T-cell (primary cell): ENCODE data around the gene BCL2. TPM values are rescaled to one million over a fixed set of nuclear protein-coding genes. Genes with fewer than 3 reads are reported as not detected.
A peak's percentile ranks its signal among the peaks of the same experiment; 100 is the strongest.

Experiments
- ATAC-seq, 4 experiments: fragments of 200-7000 bp in 3 of 4; fragments of 150-1000 bp in 1 of 4; cut with Tn5 transposase; replicated peaks in 1 of 4; 1 replicate in 3 of 4; 2 replicates in 1 of 4; pipeline ENCODE4 v1.10.0; 2021; ENCODE audit warnings: moderate library complexity in 3 of 4, mild to moderate bottlenecking in 2 of 4, moderate number of reproducible peaks in 1 of 4
- CTCF ChIA-PET, 2 donors: fragments of 300-600 bp; sonication (Branson Sonifier 250); formaldehyde crosslinking; loops; one replicate each; lab custom pipeline; 2022; ENCODE audit warnings: antibody characterized with exemption in 2 of 2; lab: Charles Lee
- POLR2A ChIA-PET, 2 donors: fragments of 300-600 bp; sonication (Branson Sonifier 250); formaldehyde crosslinking; loops; one replicate each; lab custom pipeline; 2022; ENCODE audit warnings: antibody characterized with exemption in 2 of 2; lab: Charles Lee
- DNase-seq, 35 experiments: peaks; one replicate each; pipeline versions ENCODE4 v3.0.0 to v3.0.0-alpha.2; 2013 to 2023
- H3K27ac ChIP-seq: one replicate; pipeline ENCODE4 v1.5.1; 2013; ENCODE audit warnings: low read length
- H3K27me3 ChIP-seq, 2 experiments: replicated peaks in 1 of 2; 1 replicate in 1 of 2; 2 replicates in 1 of 2; pipeline versions ENCODE4 v1.6.1 to v1.7.0; 2013; ENCODE audit warnings: low read length in 1 of 2, mixed read lengths in 1 of 2; ENCODE audit not compliant: control insufficient read depth in 2 of 2, insufficient read depth in 2 of 2; ENCODE audit errors: extremely low read depth in 1 of 2
- H3K36me3 ChIP-seq, 2 donors: 1 replicate in 1 of 2; 2 replicates in 1 of 2; pipeline versions ENCODE4 v1.6.1 to v1.7.0; 2013; ENCODE audit warnings: low read length in 1 of 2; ENCODE audit not compliant: control insufficient read depth in 2 of 2, insufficient read depth in 1 of 2; ENCODE audit errors: extremely low read depth in 1 of 2
- H3K4me1 ChIP-seq, 2 experiments: 1 replicate in 1 of 2; 2 replicates in 1 of 2; pipeline versions ENCODE4 v1.6.1 to v1.7.0; 2013; ENCODE audit warnings: low read length in 2 of 2, mixed read lengths in 1 of 2; ENCODE audit not compliant: insufficient read depth in 2 of 2, control insufficient read depth in 1 of 2; ENCODE audit errors: extremely low read depth in 1 of 2
- H3K4me3 ChIP-seq, 2 donors: 1 replicate in 1 of 2; 2 replicates in 1 of 2; pipeline versions ENCODE4 v1.5.1 to v1.7.0; 2013; ENCODE audit warnings: mild to moderate bottlenecking in 2 of 2, low read length in 1 of 2, moderate library complexity in 1 of 2; ENCODE audit not compliant: control insufficient read depth in 1 of 2; ENCODE audit errors: extremely low read depth in 1 of 2
- H3K9me3 ChIP-seq: 2 replicates; pipeline ENCODE4 v1.7.0; 2013
- H3K27ac Mint-ChIP-seq, 2 donors: one replicate each; pipeline ENCODE4 v1.8.0; 2020 to 2021; ENCODE audit warnings: mild to moderate bottlenecking in 2 of 2, mixed read lengths in 2 of 2
- H3K27me3 Mint-ChIP-seq, 2 donors: one replicate each; pipeline ENCODE4 v1.8.0; 2021 to 2022; ENCODE audit warnings: mixed read lengths in 2 of 2
- H3K36me3 Mint-ChIP-seq: one replicate; pipeline ENCODE4 v1.8.0; 2021; ENCODE audit warnings: mixed read lengths
- H3K4me1 Mint-ChIP-seq, 3 donors: one replicate each; pipeline ENCODE4 v1.8.0; 2020 to 2022; ENCODE audit warnings: mixed read lengths in 3 of 3, mild to moderate bottlenecking in 1 of 3
- H3K4me3 Mint-ChIP-seq, 3 donors: one replicate each; pipeline ENCODE4 v1.8.0; 2020 to 2022; ENCODE audit warnings: mild to moderate bottlenecking in 3 of 3, mixed read lengths in 3 of 3, moderate library complexity in 3 of 3
- H3K9me3 Mint-ChIP-seq, 3 donors: one replicate each; pipeline ENCODE4 v1.8.0; 2020 to 2022; ENCODE audit warnings: mixed read lengths in 3 of 3
- WGBS: methylation state at CpG from one replicate; pipeline ENCODE4 v1.1.5; 2013; ENCODE audit warnings: missing lambda C conversion rate; ENCODE audit not compliant: insufficient coverage; 5-methylcytosine and 5-hydroxymethylcytosine counted together
- total RNA-seq, 35 experiments: library from RNA in 6 of 35; stranded (reverse) in 6 of 35; fragments of 120-200 nt in 1 of 35; gene quantifications; one replicate each; pipeline versions ENCODE4 v1.2.1 to v1.2.4 and lab custom pipeline; 2013 to 2026

The BCL2 gene
- total RNA-seq, 5 donors from 2014 or later (not counting 1 experiment from before 2014, with no cell fraction given), result 113 to 201 (median 123) TPM

GRCh38 chr18:63331105-63331504 lies 11.5 kb upstream of the BCL2 start:
- H3K27me3 ChIP-seq, result no peaks in the 10 kb centered on the region
- DNase-seq (no peak), ATAC-seq (no peak)
- peak overlapping the region in 1 of 2 donors; percentile 36 for H3K27ac Mint-ChIP-seq
- no peaks in the 10 kb centered on the region for H3K27me3 Mint-ChIP-seq
- CTCF ChIA-PET, result interaction anchor here in 1 of 2 donors (0.6 to 1.5 kb wide), 4 partner anchors 13 to 197 kb away, joined by 3 to 5 read pairs (median 4); no protein-coding TSS in a partner anchor
- H3K9me3 Mint-ChIP-seq, result no peaks in the 10 kb centered on the region
- no peak overlapping the region for H3K27ac ChIP-seq
- H3K4me1 ChIP-seq, result no peaks in the 10 kb centered on the region
- no peak overlapping the region for H3K4me3 Mint-ChIP-seq
- no peaks in the 10 kb centered on the region for H3K4me1 Mint-ChIP-seq
- H3K36me3 Mint-ChIP-seq, result peaks cover 32% of the 10 kb centered on the region
- H3K4me3 ChIP-seq, result no peak overlapping the region
- H3K36me3 ChIP-seq, result peaks cover 10 to 17% of the 10 kb centered on the region in 2 donors
- WGBS, result no CpG with 5 or more reads among the region's 4 CpGs
- H3K9me3 ChIP-seq, result no peaks in the 10 kb centered on the region
- POLR2A ChIA-PET, result interaction anchor here in 1 of 2 donors (0.7 kb wide), 1 partner anchor 875 kb away, joined by 9 read pairs; no protein-coding TSS in a partner anchor

GRCh38 chr18:63329431-63330145 lies 10.0 kb upstream of the BCL2 start:
- peaks cover 3 to 10% of the 10 kb centered on the region in 2 donors for H3K36me3 ChIP-seq
- Mint-ChIP-seq H3K27me3 (no peaks in the 10 kb centered on the region), H3K4me3 (no peak overlapping the region), H3K27ac (no peak overlapping the region), H3K9me3 (no peaks in the 10 kb centered on the region), H3K4me1 (no peaks in the 10 kb centered on the region), H3K36me3 (peaks cover 25% of the 10 kb centered on the region)
- no peak for DNase-seq
- 90% methylated on average over 2 of the region's 7 CpGs for WGBS
- no peaks in the 10 kb centered on the region for H3K4me1 ChIP-seq
- H3K27ac ChIP-seq, result no peak overlapping the region
- H3K4me3 ChIP-seq, result no peak overlapping the region
- H3K27me3 ChIP-seq, result no peaks in the 10 kb centered on the region
- POLR2A ChIA-PET, result no interaction called here
- ATAC-seq, result no peak
- H3K9me3 ChIP-seq, result no peaks in the 10 kb centered on the region
- CTCF ChIA-PET, result interaction anchor here in 1 of 2 donors (1.5 kb wide), 1 partner anchor 110 kb away, joined by 5 read pairs; no protein-coding TSS in a partner anchor

GRCh38 chr18:63326011-63326410 lies 6.4 kb upstream of the BCL2 start:
- DNase-seq, result no peak
- H3K4me3 Mint-ChIP-seq, result no peak overlapping the region
- POLR2A ChIA-PET, result interaction anchor here in 1 of 2 donors (0.5 kb wide), 1 partner anchor 95 kb away, joined by 3 read pairs; no protein-coding TSS in a partner anchor
- H3K27ac Mint-ChIP-seq, result no peak overlapping the region
- Histone ChIP-seq H3K27me3 (no peaks in the 10 kb centered on the region), H3K27ac (no peak overlapping the region), H3K4me3 (no peak overlapping the region), H3K4me1 (peaks cover 6 to 8% of the 10 kb centered on the region in 2 experiments), H3K36me3 (no peaks in the 10 kb centered on the region), H3K9me3 (no peaks in the 10 kb centered on the region)
- peaks cover 14 to 19% (median 14%) of the 10 kb centered on the region in 3 donors for H3K4me1 Mint-ChIP-seq
- H3K27me3 Mint-ChIP-seq, result no peaks in the 10 kb centered on the region
- H3K9me3 Mint-ChIP-seq, result no peaks in the 10 kb centered on the region
- 87% methylated on average over 3 of the region's 5 CpGs for WGBS
- peaks cover 5% of the 10 kb centered on the region for H3K36me3 Mint-ChIP-seq
- ATAC-seq, result no peak
- CTCF ChIA-PET, result interaction anchor here (1.2 to 6.7 kb wide), 6 partner anchors 113 to 309 kb away, joined by 3 to 58 read pairs (median 4); no protein-coding TSS in a partner anchor

GRCh38 chr18:63325086-63325686 lies 5.6 kb upstream of the BCL2 start:
- Histone ChIP-seq H3K27me3 (no peaks in the 10 kb centered on the region), H3K9me3 (no peaks in the 10 kb centered on the region), H3K27ac (no peak overlapping the region), H3K4me3 (no peak overlapping the region), H3K36me3 (no peaks in the 10 kb centered on the region), H3K4me1 (peaks cover 6 to 14% of the 10 kb centered on the region in 2 experiments)
- WGBS, result 86% methylated on average over 6 of the region's 11 CpGs
- H3K9me3 Mint-ChIP-seq, result no peaks in the 10 kb centered on the region
- H3K27ac Mint-ChIP-seq, result no peak overlapping the region
- CTCF ChIA-PET, result interaction anchor here (0.6 to 6.7 kb wide), 11 partner anchors 21 to 308 kb away, joined by 3 to 58 read pairs (median 4); no protein-coding TSS in a partner anchor
- peaks cover under 1% of the 10 kb centered on the region for H3K36me3 Mint-ChIP-seq
- POLR2A ChIA-PET, result interaction anchor here in 1 of 2 donors (0.7 kb wide), 1 partner anchor 60 kb away, joined by 3 read pairs; no protein-coding TSS in a partner anchor
- peaks cover 16 to 23% (median 18%) of the 10 kb centered on the region in 3 donors for H3K4me1 Mint-ChIP-seq
- H3K4me3 Mint-ChIP-seq, result no peak overlapping the region
- no peaks in the 10 kb centered on the region for H3K27me3 Mint-ChIP-seq
- DNase-seq, result no peak
- ATAC-seq, result no peak

GRCh38 chr18:63322908-63323634 lies 3.5 kb upstream of the BCL2 start:
- no CpG with 5 or more reads among the region's 8 CpGs for WGBS
- Mint-ChIP-seq H3K27me3 (no peaks in the 10 kb centered on the region), H3K36me3 (peaks cover 9% of the 10 kb centered on the region), H3K9me3 (no peaks in the 10 kb centered on the region), H3K27ac (no peak overlapping the region), H3K4me3 (no peak overlapping the region), H3K4me1 (peaks cover 20 to 24% (median 23%) of the 10 kb centered on the region in 3 donors)
- ChIA-PET CTCF (interaction anchor here (0.6 to 6.7 kb wide), 27 partner anchors 9 to 306 kb away, joined by 3 to 60 read pairs (median 4); no protein-coding TSS in a partner anchor), POLR2A (interaction anchor here in 1 of 2 donors (0.6 to 1.1 kb wide), 3 partner anchors 152 to 306 kb away, joined by 3 to 9 read pairs (median 3); no protein-coding TSS in a partner anchor)
- peak in 32 of 35 experiments; percentile 12 to 80 (median 50) for DNase-seq
- peaks cover 6 to 15% of the 10 kb centered on the region in 2 experiments for H3K4me1 ChIP-seq
- H3K9me3 ChIP-seq, result no peaks in the 10 kb centered on the region
- ATAC-seq, result no peak
- H3K36me3 ChIP-seq, result no peaks in the 10 kb centered on the region
- no peak overlapping the region for H3K27ac ChIP-seq
- H3K4me3 ChIP-seq, result no peak overlapping the region
- H3K27me3 ChIP-seq, result no peaks in the 10 kb centered on the region
